ENCODE data around the gene CRYBG1. TPM values are rescaled to one million over a fixed set of nuclear protein-coding genes. Genes with fewer than 3 reads are reported as not detected.
"Not testable (repeated sequence)": the region's sequence is repeated elsewhere in the genome, so short reads cannot be mapped to it uniquely, and the experiment has no call there.

CRYBG1 gene
- total RNA-seq, 1 donor from 2014 or later, result 24.9 TPM

- peaks cover 18% of the 10 kb centered on the region for H3K36me3 ChIP-seq
- TF ChIP-seq CTCF (IDR thresholded peaks at IDR 0.05), result no peak
- H3K27me3 ChIP-seq, result no peaks in the 10 kb centered on the region
- no peak for DNase-seq
- H3K4me1 ChIP-seq, result no peaks in the 10 kb centered on the region
- no peaks in the 10 kb centered on the region for H3K9me3 ChIP-seq
- H3K27ac ChIP-seq, result no peak overlapping the region
- intact Hi-C loops (cut with DNase I), result no loop called here
- H3K4me3 ChIP-seq, result no peak overlapping the region
- no peak for ATAC-seq
These were observed 221.0 kb downstream of the CRYBG1 start for GRCh38 chr6:106581468-106581867.

GRCh38 chr6:106586815-106587415 is 226.4 kb downstream of the CRYBG1 start:
- H3K4me3 ChIP-seq, result no peak overlapping the region
- no peak overlapping the region for H3K27ac ChIP-seq
- H3K4me1 ChIP-seq, result no peaks in the 10 kb centered on the region
- H3K27me3 ChIP-seq, result no peaks in the 10 kb centered on the region
- H3K9me3 ChIP-seq, result no peaks in the 10 kb centered on the region
- peaks cover 14% of the 10 kb centered on the region for H3K36me3 ChIP-seq
- no peak for ATAC-seq
- no peak for DNase-seq
- intact Hi-C loops (cut with DNase I), result no loop called here
- no peak for TF ChIP-seq CTCF (IDR thresholded peaks at IDR 0.05)

- H3K4me3 ChIP-seq; H3K27me3 ChIP-seq; H3K27ac ChIP-seq; H3K36me3 ChIP-seq; DNase-seq; ATAC-seq; H3K4me1 ChIP-seq; H3K9me3 ChIP-seq; intact Hi-C loops (cut with DNase I): not testable (repeated sequence)
These were observed 228.4 kb downstream of the CRYBG1 start for GRCh38 chr6:106588937-106589336.

- H3K36me3 ChIP-seq, result no peaks in the 10 kb centered on the region
- no peak for DNase-seq
- no peaks in the 10 kb centered on the region for H3K4me1 ChIP-seq
- ATAC-seq, result no peak
- no peak for TF ChIP-seq CTCF (IDR thresholded peaks at IDR 0.05)
- H3K9me3 ChIP-seq, result no peaks in the 10 kb centered on the region
- intact Hi-C loops (cut with DNase I), result no loop called here
- H3K4me3 ChIP-seq, result no peak overlapping the region
- H3K27ac ChIP-seq, result no peak overlapping the region
- no peaks in the 10 kb centered on the region for H3K27me3 ChIP-seq
These were observed 230.8 kb downstream of the CRYBG1 start for GRCh38 chr6:106591111-106591825.

- DNase-seq, result no peak
- H3K27ac ChIP-seq, result no peak overlapping the region
- H3K4me3 ChIP-seq, result no peak overlapping the region
- H3K9me3 ChIP-seq, result no peaks in the 10 kb centered on the region
- TF ChIP-seq CTCF (IDR thresholded peaks at IDR 0.05), result no peak
- intact Hi-C loops (cut with DNase I), result no loop called here
- no peak for ATAC-seq
- no peaks in the 10 kb centered on the region for H3K36me3 ChIP-seq
- no peaks in the 10 kb centered on the region for H3K27me3 ChIP-seq
- H3K4me1 ChIP-seq, result no peaks in the 10 kb centered on the region
These were observed 238.9 kb downstream of the CRYBG1 start for GRCh38 chr6:106599440-106599839.

- H3K27ac ChIP-seq, result no peak overlapping the region
- DNase-seq (no peak), ATAC-seq (no peak)
- H3K27me3 ChIP-seq, result no peaks in the 10 kb centered on the region
- no peaks in the 10 kb centered on the region for H3K4me1 ChIP-seq
- intact Hi-C loops (cut with DNase I), result no loop called here
- no peaks in the 10 kb centered on the region for H3K36me3 ChIP-seq
- no peak overlapping the region for H3K4me3 ChIP-seq
- no peak for TF ChIP-seq CTCF (IDR thresholded peaks at IDR 0.05)
- H3K9me3 ChIP-seq, result no peaks in the 10 kb centered on the region
These were observed 239.8 kb downstream of the CRYBG1 start for GRCh38 chr6:106600329-106600728.

Data from upper lobe of right lung (tissue), 1 donor.